SIG-M5 (cell line): Measurements from ENCODE around the gene GLDN.

ENCODE experiments used
- DNase-seq: peaks from one replicate; lab custom pipeline; 2025; lab: John Stamatoyannopoulos, UW

The GLDN gene

GRCh38 chr15:51322621-51323296, 18.7 kb upstream of the GLDN start:
- no peak for DNase-seq

DNA sequence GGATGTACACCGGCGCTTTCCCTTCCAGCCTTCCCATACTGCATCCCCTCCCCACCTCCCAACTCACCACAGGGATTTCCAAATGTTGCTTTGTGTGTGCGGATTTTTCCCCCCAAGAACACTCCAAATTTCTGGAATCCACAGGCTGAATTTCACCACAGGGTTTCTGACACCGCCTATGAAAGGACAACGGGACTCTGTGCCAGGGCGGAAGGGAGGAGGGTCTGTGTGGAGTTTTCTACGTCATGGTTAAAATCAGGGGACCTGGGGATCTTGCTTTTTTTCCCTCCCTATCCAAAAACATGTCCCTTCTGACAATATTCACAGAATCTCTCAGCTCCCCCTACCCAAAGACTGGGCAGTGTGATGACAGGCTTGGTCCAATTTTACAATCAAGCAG, 17.7 kb upstream of the GLDN start:
- DNase-seq = no peak

DNA sequence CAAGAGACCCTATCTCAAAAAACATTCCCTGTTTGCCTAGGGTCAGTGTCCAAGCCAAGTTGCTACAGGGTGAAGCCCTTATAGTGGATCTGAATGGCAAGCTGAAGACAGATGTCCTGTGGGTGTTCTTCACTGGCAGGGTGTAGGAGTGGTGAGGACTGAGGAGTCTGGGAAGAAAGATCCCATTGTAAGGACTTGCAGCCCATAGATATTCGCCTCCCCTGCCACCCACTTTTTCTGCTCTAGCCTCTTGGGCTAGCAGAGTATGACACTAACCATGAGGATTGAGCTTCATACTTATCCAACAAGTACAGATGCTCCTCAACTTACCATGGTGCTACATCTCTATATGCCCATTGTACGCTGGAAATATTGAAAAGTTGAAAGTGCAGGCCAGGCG, 16.3 kb upstream of the GLDN start:
- DNase-seq = no peak

GRCh38 chr15:51327081-51327480, 14.4 kb upstream of the GLDN start:
- DNase-seq = no peak

DNA sequence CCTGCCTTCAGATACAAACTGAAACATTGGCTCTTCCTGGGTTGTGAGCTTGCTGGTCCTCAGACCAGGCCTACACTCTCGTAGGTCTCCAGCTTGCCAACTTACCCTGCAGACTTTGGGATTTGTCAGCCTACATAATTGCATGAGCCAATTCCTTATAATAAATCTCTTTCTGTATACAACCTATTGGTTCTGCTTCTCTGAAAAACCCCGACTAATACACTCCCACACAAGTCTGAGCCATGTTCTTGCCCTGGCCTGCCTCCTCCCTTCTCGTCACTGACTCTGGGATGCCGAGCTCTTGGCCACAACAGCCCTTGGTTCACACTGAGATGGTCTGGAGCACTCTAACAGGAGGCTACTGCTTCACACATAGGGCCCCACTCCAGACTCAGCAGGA, 12.5 kb upstream of the GLDN start:
- no peak for DNase-seq

- DNase-seq = no peak
Observed at GRCh38 chr15:51331141-51331540, 10.3 kb upstream of the GLDN start.

DNA sequence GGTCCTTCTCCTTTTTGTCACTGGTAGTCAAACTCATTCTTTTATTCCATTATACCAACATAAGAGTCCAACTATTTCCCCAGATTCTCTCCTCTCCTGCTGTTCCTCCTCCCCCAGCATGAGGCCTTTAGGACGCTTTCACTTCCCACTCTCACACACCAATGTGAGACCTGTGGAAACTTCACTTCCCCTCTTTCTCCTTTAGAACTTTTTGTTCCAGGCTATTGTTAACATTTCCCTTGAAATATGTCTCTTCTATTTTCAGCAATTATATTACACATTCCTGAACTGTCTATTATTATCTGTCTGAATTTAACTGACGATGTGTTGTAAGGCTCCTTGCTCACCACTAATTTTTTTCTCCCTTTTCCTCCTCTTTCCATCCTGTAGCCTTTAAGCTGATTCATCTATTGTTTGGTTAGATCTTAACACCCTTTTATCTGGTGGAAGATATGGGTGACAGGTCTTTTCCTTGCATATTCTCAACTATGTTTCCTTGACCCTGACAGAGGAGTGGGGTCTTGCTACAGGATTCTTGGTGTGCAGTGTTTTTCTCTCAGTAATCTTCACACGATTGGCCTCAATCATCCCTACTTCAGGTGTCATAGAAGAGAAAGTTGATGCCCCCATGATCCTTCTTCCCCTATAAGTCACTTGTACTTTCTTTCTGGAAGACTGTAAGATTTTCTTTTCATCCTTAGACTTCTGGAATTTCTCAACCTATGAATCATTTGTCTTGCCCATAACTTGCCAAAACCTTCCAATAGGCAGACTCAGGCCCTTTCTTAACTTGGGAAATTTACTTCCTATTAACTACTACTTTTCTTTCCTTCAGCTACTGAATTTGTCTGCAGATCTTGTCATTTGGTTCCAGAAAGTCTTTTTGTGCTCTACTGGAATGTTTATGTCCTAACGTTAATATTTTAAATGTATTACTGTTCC, 9.0 kb upstream of the GLDN start:
- DNase-seq = peak; percentile 82

DNA sequence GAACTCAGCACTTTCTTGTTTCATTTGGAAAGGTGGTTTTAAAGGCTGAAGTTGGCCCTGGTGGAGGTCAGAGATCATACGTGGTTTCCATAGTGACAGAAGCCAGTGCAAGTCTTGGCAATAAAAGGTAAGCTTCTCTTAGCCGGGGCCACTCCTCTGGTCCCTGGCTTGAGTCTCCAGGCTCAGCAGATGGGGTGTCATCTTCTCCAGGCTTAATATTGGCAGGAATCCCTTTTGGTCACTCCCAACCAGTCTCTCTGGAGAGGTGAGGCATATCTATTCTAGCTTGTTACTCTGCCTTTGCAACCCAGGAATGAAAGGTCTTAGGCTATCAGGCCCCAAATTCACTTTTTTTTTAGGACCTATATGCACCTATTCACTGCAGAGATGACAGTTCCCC, 7.9 kb upstream of the GLDN start:
- DNase-seq = no peak

GRCh38 chr15:51334011-51334451, 7.4 kb upstream of the GLDN start:
- peak; percentile 1 for DNase-seq

- DNase-seq = no peak
Observed at GRCh38 chr15:51335087-51335486, 6.4 kb upstream of the GLDN start.

DNA sequence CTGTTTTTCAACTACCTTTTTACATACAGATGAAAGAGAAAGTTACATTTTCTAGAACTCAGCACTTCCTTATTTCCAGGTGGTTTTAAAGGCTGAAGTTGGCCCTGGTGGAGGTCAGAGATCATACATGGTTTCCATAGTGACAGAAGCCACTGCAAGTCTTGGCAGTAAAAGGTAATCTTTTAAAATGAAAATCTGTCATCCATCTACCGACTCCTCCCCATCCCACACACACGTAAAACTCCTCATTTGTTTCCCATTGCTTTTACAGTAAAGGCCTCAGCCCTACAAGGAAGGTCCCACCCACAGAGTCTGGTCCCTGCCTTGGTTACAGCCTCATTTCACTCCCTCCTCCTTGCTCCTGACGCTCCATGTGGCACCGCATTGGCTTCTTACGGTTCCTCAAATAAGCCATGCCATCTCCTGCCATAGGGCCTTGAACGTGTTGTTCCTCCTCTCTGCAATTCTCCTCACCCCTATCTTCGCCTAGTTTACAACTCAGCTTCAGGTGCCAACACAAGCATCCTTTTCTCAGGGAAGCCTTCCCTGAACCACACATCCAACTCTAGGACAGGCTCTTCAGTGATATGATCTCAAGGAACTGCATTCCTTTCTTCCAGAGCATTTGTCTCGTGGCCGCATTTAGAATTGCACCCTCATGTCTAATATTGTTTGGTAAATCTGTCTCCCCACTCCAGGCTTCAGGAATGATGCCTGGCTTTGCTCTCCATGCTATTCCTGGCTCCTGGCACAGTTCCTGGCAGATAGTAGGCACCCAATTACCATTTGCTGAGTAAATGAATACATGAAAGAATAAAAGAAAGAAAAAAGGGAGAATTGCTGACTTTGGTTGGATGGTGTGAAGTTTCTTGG, 5.7 kb upstream of the GLDN start:
- DNase-seq = no peak

- no peak for DNase-seq
Observed at GRCh38 chr15:51338496-51338895, 3.0 kb upstream of the GLDN start, which contains the start of gene CYP19A1. Gene CYP19A1 (minus strand): TSS chr15:51338596. CDS start chr15:51242912, 95,684 bp downstream.

GRCh38 chr15:51342227-51342999, 958 bp downstream of the GLDN start:
- DNase-seq = no peak

DNA sequence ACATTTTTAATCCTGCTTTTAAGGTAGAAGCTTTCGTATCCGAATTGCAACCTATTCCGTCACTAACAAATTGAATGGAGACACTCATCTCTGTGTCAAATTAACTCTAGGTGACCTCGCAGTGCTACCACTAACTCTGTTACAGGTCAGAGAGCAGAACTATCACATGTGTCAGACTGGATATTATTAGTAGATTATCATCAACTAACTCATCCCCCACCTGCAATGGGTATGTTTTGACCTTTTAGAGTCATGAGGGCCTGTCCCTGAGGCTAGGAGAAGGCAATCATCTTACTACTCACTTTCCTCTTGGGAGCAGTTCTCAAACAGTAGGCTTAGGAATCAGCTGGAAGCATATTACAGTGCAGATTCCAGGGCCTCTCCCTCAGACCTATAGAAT, 2.0 kb downstream of the GLDN start:
- no peak for DNase-seq

- no peak for DNase-seq
Observed at GRCh38 chr15:51346136-51346535, 4.7 kb downstream of the GLDN start.

- DNase-seq = no peak
Observed at GRCh38 chr15:51348688-51349087, 7.2 kb downstream of the GLDN start.

DNA sequence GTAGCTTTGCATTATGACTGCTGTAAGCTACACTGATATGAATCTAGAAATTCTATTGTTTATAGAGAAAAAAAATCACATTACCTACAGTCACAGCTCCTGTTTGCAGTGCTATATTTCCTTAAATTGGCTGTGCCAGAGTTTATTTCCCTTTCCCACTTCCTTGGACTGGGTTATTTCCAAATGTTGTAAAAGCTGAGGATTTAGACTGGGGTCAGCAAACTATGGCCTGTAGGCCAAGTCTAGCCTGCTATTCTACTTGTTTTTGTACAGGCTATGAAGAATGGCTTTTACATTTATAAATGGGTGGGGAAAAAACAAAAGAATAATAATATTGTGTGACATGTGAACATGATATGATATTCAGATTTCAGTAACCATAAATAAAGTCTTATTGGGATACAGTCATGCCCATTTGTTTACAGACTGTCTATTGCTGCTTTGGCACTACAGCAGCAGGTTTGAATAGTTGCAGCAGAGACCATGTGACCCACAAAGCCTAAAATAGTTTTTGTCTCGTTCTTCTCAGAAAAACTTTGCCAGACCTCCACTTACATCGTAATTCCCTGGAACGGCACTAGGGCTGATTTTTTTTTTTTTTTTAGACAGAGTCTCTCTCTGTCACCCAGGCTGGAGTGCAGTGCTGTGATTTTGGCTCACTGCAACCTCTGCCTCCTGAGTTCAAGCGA, 7.8 kb downstream of the GLDN start:
- DNase-seq = no peak

GRCh38 chr15:51350723-51351122, 9.3 kb downstream of the GLDN start:
- no peak for DNase-seq

DNA sequence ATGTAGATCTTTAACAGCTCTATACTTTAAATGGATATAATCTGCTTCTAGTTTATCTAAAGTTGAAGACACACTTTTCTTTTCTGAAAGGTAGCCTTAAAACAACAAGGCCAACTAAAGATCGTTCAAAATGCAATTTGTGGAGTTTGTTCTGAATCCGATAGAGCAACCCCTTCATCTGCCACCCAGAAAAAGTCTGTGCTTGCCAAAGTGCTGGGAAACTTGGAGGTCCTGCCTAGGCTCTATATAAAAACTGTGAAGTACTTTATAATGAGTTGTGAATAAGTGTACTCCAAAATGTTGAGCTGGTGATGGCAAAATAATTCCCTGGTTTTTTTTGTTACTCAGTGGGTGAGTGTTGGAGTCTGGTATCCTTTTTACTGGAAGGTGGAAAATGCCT, 12.5 kb downstream of the GLDN start:
- DNase-seq = no peak

DNA sequence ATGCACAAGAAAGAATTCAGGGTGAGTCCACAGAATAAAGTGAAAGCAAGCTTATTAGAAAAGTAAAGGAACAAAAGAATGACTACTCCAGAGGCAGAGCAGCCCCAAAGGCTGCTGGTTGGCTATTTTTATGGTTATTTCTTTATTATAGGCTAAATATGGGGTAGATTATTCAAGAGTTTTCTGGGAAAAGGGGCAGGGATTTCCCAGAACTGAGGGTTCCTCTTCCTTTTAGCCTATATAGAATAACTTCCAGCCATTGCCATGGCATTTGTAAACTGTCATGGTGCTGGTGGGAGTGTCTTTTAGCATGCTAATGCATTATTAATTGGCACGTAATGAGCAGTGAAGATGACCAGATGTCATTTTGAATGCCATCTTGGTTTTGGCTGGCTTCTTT, 13.6 kb downstream of the GLDN start:
- no peak for DNase-seq

DNA sequence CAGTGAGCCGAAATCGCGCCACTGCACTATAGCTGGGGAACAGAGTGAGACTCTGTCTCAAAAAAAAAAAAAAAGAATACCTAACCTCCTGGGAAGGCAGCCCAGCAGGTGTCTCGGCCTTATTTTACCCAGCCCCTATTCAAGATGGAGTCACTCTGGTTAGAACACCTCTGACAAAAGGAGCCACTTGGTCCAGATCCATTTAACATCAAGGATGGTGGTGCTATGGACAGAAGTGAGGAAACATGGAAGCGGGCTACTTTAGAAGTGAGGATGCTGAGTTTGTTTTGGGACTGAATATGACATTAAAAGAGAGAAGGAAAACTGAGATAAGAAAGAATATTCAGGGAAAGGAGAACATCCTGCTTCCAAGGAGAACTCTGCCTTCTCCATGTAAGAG, 14.7 kb downstream of the GLDN start:
- no peak for DNase-seq
